ENCODE results near the gene RYR3.

- no peak for TF ChIP-seq ZNF70 (CRISPR knock-in tag; IDR thresholded peaks at IDR 0.05)
- TF ChIP-seq CREB5 (CRISPR knock-in tag; IDR thresholded peaks at IDR 0.05; ENCODE audit: low read depth), result no peak
- no peak for TF ChIP-seq ZNF565 (CRISPR knock-in tag; conservative IDR thresholded peaks at IDR 0.05; ENCODE audit: low read depth)
- TF ChIP-seq TSHZ2 (CRISPR knock-in tag; IDR thresholded peaks at IDR 0.05), result no peak
- no peak for TF ChIP-seq PATZ1 (CRISPR knock-in tag; IDR thresholded peaks at IDR 0.05; ENCODE audit: borderline replicate concordance)
- TF ChIP-seq ZC3H10 (CRISPR knock-in tag; IDR thresholded peaks at IDR 0.05), result no peak
- no peak for TF ChIP-seq ARNTL (CRISPR knock-in tag; IDR thresholded peaks at IDR 0.05; ENCODE audit: borderline replicate concordance, low read depth)
- no peak for TF ChIP-seq ESRRG (CRISPR knock-in tag; IDR thresholded peaks at IDR 0.05)
Observed at GRCh38 chr15:33476908-33477307, 166.1 kb downstream of the RYR3 start.
